AG10803 (cell line): ENCODE measurements around the gene ADAT3.

Experiments used
- DNase-seq: peaks from one replicate; pipeline ENCODE4 v3.0.0; 2010; ENCODE audit warnings: low read depth
- H3K4me3 ChIP-seq: 2 replicates; pipeline ENCODE4 v1.5.1; 2011; ENCODE audit warnings: mild to moderate bottlenecking, low read length, control low read depth
- CTCF ChIP-seq: conservative IDR thresholded peaks from 2 replicates; pipeline ENCODE4 v1.5.1; 2011; ENCODE audit warnings: mild to moderate bottlenecking, low read length, control low read depth, inconsistent platforms

The ADAT3 gene

GRCh38 chr19:1959928-1960589 is 54.9 kb downstream of the ADAT3 start:
- no peak overlapping the region for H3K4me3 ChIP-seq
- no peak for DNase-seq
- no peak for TF ChIP-seq CTCF

- no peak for DNase-seq
- H3K4me3 ChIP-seq: no peak overlapping the region
- no peak for TF ChIP-seq CTCF
Observed at GRCh38 chr19:1961000-1961883, 56.0 kb downstream of the ADAT3 start.

- no peak overlapping the region for H3K4me3 ChIP-seq
- TF ChIP-seq CTCF: no peak
- no peak for DNase-seq
Observed at GRCh38 chr19:1962674-1963073, 57.5 kb downstream of the ADAT3 start.
